Glomerular endothelial cell (primary cell): Measurements from ENCODE around the gene PATZ1. TPM values are rescaled to one million over a fixed set of nuclear protein-coding genes. Genes with fewer than 3 reads are reported as not detected.
"Not testable (repeated sequence)": the region's sequence is repeated elsewhere in the genome, so short reads cannot be mapped to it uniquely, and the experiment has no call there.

Source experiments
- DNase-seq: peaks from one replicate; pipeline ENCODE4 v3.0.0-alpha.2; 2011; ENCODE audit warnings: low read depth, low spot score; ENCODE audit errors: extremely low read depth
- total RNA-seq: library from RNA; depleted of rRNA; stranded (reverse); fragments of >200 nt; gene quantifications from 2 replicates; pipeline ENCODE4 v1.2.3, GENCODE V29; 2015

The PATZ1 gene
- 14.7 and 20.4 TPM in 2 replicates for total RNA-seq

- DNase-seq, result no peak
These were observed at the start of gene PATZ1 for GRCh38 chr22:31346255-31346732. TSS of gene PATZ1 (minus strand) at chr22:31346346. CDS start at chr22:31345602, 744 bp downstream.

- DNase-seq, result no peak
These were observed 48.2 kb upstream of the PATZ1 start for GRCh38 chr22:31394326-31394725.

DNA sequence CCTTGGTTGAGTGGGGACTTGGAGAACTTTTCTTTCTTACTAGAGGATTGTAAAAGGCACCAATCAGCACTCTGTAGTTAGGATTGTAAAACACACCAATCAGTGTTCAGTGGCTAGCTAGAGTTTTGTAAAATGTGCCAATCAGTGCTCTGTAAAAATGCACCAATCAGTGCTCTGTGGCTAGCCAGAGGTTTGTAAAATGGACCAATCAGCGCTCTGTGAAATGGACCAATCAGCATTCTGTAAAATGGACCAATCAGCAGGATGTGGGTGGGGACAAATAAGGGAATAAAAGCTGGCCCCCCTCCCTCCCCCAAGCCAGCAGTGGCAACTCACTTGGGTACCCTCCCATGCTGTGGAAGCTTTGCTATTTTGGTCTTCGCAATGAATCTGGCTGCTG, 47.7 kb upstream of the PATZ1 start:
- DNase-seq, result no peak

GRCh38 chr22:31378651-31379050, 32.5 kb upstream of the PATZ1 start:
- DNase-seq, result not testable (repeated sequence)

DNA sequence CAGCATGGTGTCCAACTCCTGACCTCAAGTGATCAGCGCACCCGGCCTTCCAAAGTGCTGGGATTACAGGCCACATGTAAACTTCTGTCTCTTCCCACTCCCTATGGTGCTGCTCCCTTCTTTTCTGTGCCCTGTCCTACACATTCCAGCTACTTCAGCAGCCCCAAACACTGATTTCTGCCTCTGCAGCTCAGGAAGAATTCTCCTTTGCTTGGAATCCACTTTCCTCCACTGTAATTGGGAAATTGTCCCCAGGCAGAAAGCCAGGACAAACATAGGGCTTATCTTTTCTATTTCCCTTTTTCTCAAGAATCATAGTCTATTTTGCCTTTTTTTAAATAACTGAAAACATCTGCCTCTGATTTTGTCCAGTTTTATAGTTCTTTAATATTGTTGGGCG, 32.0 kb upstream of the PATZ1 start:
- no peak for DNase-seq

- DNase-seq, result no peak
These were observed 31.5 kb upstream of the PATZ1 start for GRCh38 chr22:31377612-31378011.

- DNase-seq, result no peak
These were observed 21.3 kb upstream of the PATZ1 start for GRCh38 chr22:31367426-31367825.

DNA sequence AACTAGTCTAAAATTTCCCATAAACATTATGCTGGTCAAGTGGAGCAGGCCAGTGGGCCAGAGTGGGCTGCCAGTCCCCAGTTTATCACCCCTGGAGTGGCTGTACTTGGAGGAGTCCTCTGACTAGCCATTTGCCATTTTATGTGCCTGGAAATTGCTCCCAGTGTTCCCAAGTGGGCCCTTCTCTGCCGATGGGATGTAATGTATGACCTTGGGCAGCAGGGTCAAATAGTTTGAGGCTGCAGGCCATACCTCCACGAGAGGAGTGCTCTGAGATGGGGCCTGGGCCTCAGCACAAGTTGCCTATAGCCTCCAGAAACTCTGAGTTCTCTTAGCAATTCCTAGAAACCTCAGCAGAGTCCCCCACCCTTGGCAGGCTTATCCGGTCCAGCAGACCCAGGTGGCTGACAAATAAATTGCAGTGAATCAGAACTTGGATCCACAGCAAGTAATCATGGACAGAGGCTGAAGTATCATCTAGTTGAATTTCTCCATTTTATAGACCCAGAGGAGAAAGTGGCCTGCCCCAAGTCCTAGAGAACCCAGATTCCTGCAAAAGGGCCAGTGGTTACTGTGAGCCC, 17.8 kb upstream of the PATZ1 start:
- no peak for DNase-seq

GRCh38 chr22:31361743-31362142, 15.6 kb upstream of the PATZ1 start:
- DNase-seq, result no peak

- DNase-seq, result no peak
These were observed 13.9 kb upstream of the PATZ1 start for GRCh38 chr22:31360029-31360428.

DNA sequence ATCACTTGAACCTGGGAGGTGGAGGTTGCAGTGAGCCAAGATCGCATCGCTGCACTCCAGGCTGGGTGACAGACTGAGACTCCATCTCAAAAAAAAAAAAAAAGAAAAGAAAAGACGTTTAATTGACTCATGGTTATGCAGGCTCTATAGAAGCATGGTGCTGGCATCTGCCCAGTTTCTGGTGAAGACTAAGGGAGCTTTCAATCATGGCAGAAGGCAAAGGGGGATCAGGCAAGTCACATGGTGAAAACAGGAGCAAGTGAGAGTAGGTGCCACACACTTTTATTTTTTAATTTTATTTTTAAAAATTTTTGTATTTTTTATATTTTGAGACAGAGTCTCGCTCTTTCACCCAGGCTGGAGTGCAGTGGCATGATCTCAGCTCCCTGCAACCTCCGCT, 8.4 kb upstream of the PATZ1 start:
- DNase-seq, result no peak

DNA sequence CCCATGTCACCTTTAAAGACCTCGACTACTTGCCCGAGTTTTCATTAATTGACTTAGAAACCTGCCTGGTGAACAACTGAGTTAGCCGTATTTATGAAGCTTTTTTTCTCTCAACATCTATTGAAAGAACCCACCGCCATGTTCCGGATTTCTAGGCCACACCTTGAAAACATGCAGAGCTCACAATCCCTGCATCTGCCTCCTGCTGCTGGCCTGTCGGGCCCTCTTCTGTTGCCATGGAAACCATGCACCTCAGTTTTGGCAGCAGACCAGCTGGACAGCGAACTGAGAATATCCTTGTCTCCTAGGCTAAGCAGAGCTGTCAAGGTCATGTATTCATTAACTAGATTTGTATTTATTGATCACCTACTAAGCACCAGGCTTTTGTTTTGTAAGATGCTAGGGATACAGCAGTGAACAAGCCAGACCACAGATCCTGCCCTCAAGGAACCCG, 4.3 kb upstream of the PATZ1 start:
- DNase-seq, result no peak

DNA sequence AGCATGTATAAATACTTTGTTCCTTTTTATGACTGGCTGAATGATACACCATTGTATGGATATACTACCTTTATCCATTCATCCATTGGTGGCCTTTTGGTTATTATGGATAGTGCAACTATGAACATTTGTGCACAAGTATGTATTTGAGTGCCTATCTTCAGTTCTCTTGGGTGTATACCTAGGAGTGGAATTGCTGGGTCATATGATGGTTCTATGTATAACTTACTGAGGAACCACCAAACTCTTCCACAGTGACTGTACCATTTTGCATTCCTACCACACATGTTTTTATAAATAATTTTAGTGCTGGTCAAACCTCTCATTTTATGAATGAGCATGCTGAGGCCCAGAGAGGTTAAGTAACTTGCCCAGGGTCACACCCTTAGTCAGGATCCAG, 3.8 kb upstream of the PATZ1 start:
- no peak for DNase-seq

DNA sequence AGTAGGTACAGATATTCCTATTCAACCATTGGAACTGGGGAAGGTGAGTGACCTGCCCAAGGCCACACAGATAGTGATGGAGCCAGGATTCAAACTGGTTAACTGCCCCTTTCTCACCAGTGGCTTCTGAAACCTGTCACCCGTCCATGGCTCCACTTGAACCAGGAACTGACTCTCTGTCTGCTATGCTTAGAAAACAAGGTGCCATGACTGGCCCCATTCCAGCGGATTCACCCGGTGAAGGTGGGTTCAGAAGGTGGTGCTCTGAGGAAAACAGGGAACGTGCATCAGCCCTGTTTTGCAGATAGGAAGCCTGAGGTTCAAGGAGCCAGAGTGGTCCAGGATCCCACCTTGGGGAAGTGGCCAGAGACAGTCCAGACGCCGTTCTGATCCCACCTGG, 2.6 kb upstream of the PATZ1 start:
- DNase-seq, result no peak

DNA sequence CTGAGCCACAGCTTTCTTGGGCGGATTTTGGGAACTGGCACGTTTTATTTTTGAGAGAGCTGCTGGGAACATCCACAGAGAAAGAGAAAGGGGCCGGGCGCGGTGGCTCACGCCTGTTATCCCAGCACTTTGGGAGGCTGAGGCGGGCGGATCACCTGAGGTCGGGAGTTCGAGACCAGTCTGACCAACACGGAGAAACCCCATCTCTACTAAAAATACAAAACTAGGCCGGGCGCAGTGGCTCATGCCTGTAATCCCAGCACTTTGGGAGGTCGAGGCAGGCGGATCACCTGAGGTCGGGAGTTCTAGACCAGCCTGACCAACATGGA, 1.8 kb upstream of the PATZ1 start:
- DNase-seq, result not testable (repeated sequence)

DNA sequence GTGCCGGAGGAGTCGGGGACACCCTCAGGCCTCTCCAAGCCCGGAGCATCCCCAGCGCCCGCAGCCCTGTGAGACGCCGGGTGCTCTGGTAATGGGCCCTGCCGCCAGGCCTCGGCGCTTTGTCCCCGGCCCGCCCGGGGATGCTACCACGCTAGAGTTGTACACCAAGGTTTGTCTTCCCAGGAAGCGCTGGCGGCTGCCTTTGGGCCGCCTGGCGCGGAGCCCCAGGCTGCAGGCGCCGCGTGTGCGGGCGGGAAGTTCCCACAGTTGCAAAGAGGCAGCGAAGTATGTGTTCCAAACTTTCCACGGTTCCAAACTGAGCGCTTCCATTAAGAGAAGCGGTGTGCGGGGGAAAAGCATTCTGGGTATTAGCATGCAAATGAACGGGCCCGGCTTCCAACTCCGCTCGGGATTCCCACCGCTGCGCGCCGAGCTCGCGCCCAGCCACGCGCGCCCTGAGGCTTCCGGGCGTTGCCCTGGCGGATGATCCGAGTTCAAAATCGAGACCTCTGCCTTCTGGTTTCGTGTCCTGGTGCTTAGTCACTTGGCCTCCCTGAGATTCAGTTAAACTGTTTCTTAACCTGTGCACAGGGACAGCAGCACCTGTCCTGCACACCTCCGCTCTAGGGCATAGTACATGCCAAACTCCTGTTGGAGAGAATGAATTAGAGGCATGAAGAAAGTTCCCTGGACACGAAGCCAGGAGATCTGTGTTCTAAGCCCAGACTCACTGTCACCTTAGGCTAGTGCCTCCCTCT, 1.3 kb upstream of the PATZ1 start:
- DNase-seq, result no peak

- DNase-seq, result no peak
These were observed 646 bp upstream of the PATZ1 start for GRCh38 chr22:31346733-31347250.

DNA sequence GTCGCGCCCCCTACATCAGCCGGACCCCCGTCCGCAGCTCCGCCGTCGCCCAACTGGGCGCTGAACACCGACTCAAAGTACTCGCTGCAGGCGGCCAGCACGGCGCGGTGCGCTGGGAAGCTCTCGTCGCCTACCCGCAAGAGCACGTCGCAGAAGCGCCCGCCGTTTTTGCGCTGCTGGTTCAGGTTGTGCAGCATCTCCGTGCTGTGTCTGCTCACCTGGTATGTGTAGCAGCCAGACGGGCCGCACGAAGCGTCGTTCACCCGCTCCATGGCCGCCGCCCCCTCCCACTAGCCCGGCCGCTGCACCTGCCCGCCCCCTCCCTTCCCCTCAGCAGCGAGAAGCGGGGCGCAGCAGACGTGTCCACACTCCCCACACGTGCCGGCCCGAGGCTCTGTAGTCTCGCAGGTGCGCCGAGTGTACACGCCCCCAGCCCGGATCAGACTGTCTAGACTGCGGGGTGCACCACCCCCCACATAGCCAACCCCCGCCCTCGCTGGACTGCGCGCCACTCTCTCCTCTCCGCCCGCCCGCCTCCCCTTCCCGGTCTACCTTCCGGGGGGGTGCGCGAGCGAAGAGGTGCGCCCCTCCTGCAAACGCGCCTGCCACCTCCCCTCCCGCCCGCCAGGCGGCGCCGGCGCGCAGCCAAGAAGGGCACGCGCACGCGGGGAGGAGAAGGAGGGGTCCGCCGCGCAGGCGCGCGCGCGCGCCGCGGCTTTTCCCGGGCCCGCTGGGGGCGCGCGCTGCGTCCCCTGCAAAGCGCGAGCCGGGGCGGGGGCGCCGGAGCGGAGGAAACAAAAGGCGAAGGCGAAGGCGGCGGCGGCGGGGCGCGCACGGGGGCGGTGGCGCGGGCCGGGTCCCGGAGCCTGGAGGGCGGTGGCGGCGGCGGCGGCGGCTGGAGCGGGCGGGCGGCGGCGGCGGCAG, 553 bp downstream of the PATZ1 start:
- no peak for DNase-seq

GRCh38 chr22:31344578-31345330, 1.4 kb downstream of the PATZ1 start:
- DNase-seq, result no peak

GRCh38 chr22:31344256-31344577, 1.9 kb downstream of the PATZ1 start:
- no peak for DNase-seq
